ENCODE results near the gene AJAP1.

DNA sequence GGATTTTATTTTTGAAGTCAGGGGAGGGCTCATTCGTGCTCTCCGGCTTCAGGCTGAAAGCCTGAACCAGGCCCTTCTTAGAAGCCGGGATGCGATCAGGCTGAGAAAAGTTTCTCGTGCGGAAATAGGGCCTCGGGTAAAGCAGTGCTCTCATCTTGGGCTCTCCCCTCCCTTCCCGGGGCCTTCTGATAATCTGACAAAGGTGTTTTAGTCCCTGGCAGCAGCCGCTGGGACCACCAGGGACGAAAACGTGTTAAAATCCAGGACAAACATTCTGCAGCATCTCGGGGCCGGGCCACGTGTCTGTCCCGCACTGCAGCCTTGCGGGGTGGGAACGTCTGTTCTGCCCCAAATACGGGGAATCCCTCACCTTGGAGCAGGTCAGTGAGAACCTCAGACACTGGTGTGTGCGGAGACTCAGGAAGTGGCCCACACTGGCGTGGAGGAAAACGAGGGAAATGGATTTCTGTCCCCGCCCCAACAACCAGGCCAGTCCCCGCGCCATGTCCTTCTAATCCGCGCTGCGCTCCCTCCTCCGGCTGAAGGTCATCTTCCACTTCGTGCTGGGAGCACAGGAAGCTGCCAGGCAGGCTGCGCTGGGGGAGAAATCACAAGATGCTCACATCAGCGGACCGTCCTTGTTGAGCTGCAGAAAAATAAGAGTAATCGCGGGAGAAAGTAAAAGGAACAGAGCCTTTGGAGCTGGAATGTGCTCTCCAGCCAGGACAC lies 16.6 kb upstream of the AJAP1 start:
- TF ChIP-seq, protein P1, sequence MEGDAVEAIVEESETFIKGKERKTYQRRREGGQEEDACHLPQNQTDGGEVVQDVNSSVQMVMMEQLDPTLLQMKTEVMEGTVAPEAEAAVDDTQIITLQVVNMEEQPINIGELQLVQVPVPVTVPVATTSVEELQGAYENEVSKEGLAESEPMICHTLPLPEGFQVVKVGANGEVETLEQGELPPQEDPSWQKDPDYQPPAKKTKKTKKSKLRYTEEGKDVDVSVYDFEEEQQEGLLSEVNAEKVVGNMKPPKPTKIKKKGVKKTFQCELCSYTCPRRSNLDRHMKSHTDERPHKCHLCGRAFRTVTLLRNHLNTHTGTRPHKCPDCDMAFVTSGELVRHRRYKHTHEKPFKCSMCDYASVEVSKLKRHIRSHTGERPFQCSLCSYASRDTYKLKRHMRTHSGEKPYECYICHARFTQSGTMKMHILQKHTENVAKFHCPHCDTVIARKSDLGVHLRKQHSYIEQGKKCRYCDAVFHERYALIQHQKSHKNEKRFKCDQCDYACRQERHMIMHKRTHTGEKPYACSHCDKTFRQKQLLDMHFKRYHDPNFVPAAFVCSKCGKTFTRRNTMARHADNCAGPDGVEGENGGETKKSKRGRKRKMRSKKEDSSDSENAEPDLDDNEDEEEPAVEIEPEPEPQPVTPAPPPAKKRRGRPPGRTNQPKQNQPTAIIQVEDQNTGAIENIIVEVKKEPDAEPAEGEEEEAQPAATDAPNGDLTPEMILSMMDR (conservative IDR thresholded peaks at IDR 0.05) = no peak
- no peak for TF ChIP-seq EZH2 (IDR thresholded peaks at IDR 0.05; ENCODE audit: low read depth)
